Pancreas (tissue), 10 donors: ENCODE results near the gene WIPI1. TPM values are rescaled to one million over a fixed set of nuclear protein-coding genes. Genes with fewer than 3 reads are reported as not detected.

ENCODE experiments used
- ATAC-seq, 4 donors: fragments of 200-7000 bp; cut with Tn5 transposase; one replicate each; pipeline versions ENCODE4 v1.8.0 to v1.9.1; 2020; ENCODE audit warnings: mild to moderate bottlenecking in 4 of 4, moderate library complexity in 4 of 4
- DNase-seq, 6 donors: peaks; one replicate each; pipeline ENCODE4 v3.0.0-alpha.2; 2020
- FAIRE-seq: peaks from 2 replicates; lab custom pipeline; 2012; peaks lifted over from hg19 to GRCh38; lab: Jason Lieb, UNC
- H3K27ac ChIP-seq, 4 donors: fragments of 200-600 bp; sonication (generic); 1 replicate in 3 of 4; 2 replicates in 1 of 4; pipeline versions ENCODE4 v1.5.0 to v1.8.0; 2020
- H3K27me3 ChIP-seq, 4 donors: fragments of 200-600 bp; one replicate each; pipeline ENCODE4 v1.8.0; 2021
- H3K36me3 ChIP-seq, 3 donors: fragments of 200-600 bp; sonication (generic) in 1 of 3; one replicate each; pipeline versions ENCODE4 v1.5.0 to v1.8.0; 2020 to 2021
- H3K4me1 ChIP-seq, 3 donors: fragments of 200-600 bp; one replicate each; pipeline ENCODE4 v1.8.0; 2021
- H3K4me3 ChIP-seq, 4 donors: fragments of 200-600 bp; sonication (generic) in 2 of 4; one replicate each; pipeline versions ENCODE4 v1.5.0 to v1.8.0; 2020 to 2021
- H3K9me3 ChIP-seq, 4 donors: fragments of 200-600 bp; one replicate each; pipeline ENCODE4 v1.8.0; 2021
- CTCF ChIP-seq, 4 donors: fragments of 200-600 bp; sonication (generic) in 3 of 4; IDR thresholded peaks; one replicate each; pipeline versions ENCODE4 v1.5.0 to v1.8.0; 2021; ENCODE audit warnings: antibody characterized with exemption in 4 of 4
- WGBS, 2 donors: extraction: QIAGEN DNeasy Blood & Tissue Kit; methylation state at CpG; one replicate each; pipeline ENCODE4 v1.1.7; 2013; 5-methylcytosine and 5-hydroxymethylcytosine counted together
- intact Hi-C, 3 donors: fragments of 100-400 bp; cut with DNase I; formaldehyde crosslinking; loops; one replicate each; pipeline versions ENCODE4 v1.11.1 to v1.14.2; 2022
- polyA plus RNA-seq, 2 donors: library from polyadenylated mRNA; stranded (reverse); fragments of 200-250 nt; gene quantifications; one replicate each; pipeline ENCODE4 v1.2.3, GENCODE V29; 2013
- total RNA-seq, 6 donors: library from RNA; stranded (reverse); fragmentation: NEBNext Ultra II Directional in 4 of 6; extraction: Animal tissue kit (Norgen Biotek cat#: 25700) in 4 of 6; gene quantifications; one replicate each; pipeline versions ENCODE4 v1.2.1 to v1.2.4, GENCODE V29; 2021 to 2023
- donor health status: healthy with polysubstance abuse.
- donor health status: DM: no; HTN: no; CAD: no; lungs with moderate emphysema.
- donor health status: DM: no; HTN: no; CAD: no.
- donor health status: control.
- donor health status: control.
- donor health status: Bipolar disorder and iron deficiency.
- donor health status: DM: yes; HTN: yes; CAD: no.
- donor health status: DM: no; HTN: no; CAD: no.
- donor health status: DM: no; HTN: no; CAD: no.
- donor health status: DM: yes; HTN: yes; CAD: no.

WIPI1 gene
- total and polyA plus RNA-seq, 8 donors: 14.0 to 32.2 (median 25.4) TPM

GRCh38 chr17:68403122-68403521 is 54.2 kb downstream of the WIPI1 start:
- ATAC-seq (no peak), FAIRE-seq (no peak), DNase-seq (no peak)
- H3K36me3 ChIP-seq: no peaks in the 10 kb centered on the region
- 84 to 85% methylated on average over 1 of the region's 1 CpG for WGBS, 2 donors
- intact Hi-C loops: no loop called here
- H3K4me1 ChIP-seq: no peaks in the 10 kb centered on the region
- H3K9me3 ChIP-seq: no peaks in the 10 kb centered on the region
- no peaks in the 10 kb centered on the region for H3K27me3 ChIP-seq
- TF ChIP-seq CTCF (IDR thresholded peaks at IDR 0.05): no peak
- H3K27ac ChIP-seq: no peak overlapping the region
- no peak overlapping the region for H3K4me3 ChIP-seq

- Histone ChIP-seq H3K27ac (no peak overlapping the region), H3K4me1 (no peaks in the 10 kb centered on the region), H3K36me3 (no peaks in the 10 kb centered on the region), H3K4me3 (no peak overlapping the region), H3K27me3 (no peaks in the 10 kb centered on the region), H3K9me3 (no peaks in the 10 kb centered on the region)
- WGBS, 2 donors: 68 to 92% methylated on average over 7 of the region's 7 CpGs
- DNase-seq: no peak
- ATAC-seq: no peak
- intact Hi-C loops: no loop called here
- FAIRE-seq: no peak
- no peak for TF ChIP-seq CTCF (IDR thresholded peaks at IDR 0.05)
These were observed 56.0 kb downstream of the WIPI1 start for GRCh38 chr17:68401288-68401687.

- Histone ChIP-seq H3K27me3 (no peaks in the 10 kb centered on the region), H3K36me3 (no peaks in the 10 kb centered on the region), H3K4me1 (no peaks in the 10 kb centered on the region), H3K27ac (no peak overlapping the region), H3K9me3 (no peaks in the 10 kb centered on the region), H3K4me3 (no peak overlapping the region)
- no peak for TF ChIP-seq CTCF (IDR thresholded peaks at IDR 0.05)
- no peak for ATAC-seq
- intact Hi-C loops: no loop called here
- 74 to 84% methylated on average over 4 of the region's 4 CpGs for WGBS, 2 donors
- no peak for DNase-seq
- FAIRE-seq: no peak
These were observed 56.9 kb downstream of the WIPI1 start for GRCh38 chr17:68400404-68400735.

- Histone ChIP-seq H3K4me3 (no peak overlapping the region), H3K9me3 (no peaks in the 10 kb centered on the region), H3K4me1 (no peaks in the 10 kb centered on the region), H3K27ac (no peak overlapping the region), H3K27me3 (no peaks in the 10 kb centered on the region), H3K36me3 (no peaks in the 10 kb centered on the region)
- no peak for TF ChIP-seq CTCF (IDR thresholded peaks at IDR 0.05)
- intact Hi-C loops: loop anchor here in 1 of 3 donors (5.0 kb wide), 1 partner anchor 138 kb away; no protein-coding TSS in a partner anchor
- ATAC-seq (peak in 1 of 4 donors; percentile 26), FAIRE-seq (no peak), DNase-seq (no peak)
- 60 to 71% methylated on average over 19 of the region's 19 CpGs for WGBS, 2 donors
These were observed 57.5 kb downstream of the WIPI1 start for GRCh38 chr17:68399638-68400403.
